WERI-Rb-1 (cell line): ENCODE data around the gene MUTYH.

Experiments
- DNase-seq: peaks from one replicate; pipeline ENCODE4 v3.0.0-alpha.2; 2020
- H3K27ac ChIP-seq: fragments of 250-450 bp; sonication (Bioruptor Pico); 2 replicates; pipeline ENCODE4 v1.5.1; 2020; ENCODE audit warnings: mild to moderate bottlenecking, moderate library complexity
- H3K27me3 ChIP-seq: fragments of 250-450 bp; sonication (Bioruptor Pico); 2 replicates; pipeline ENCODE4 v1.5.1; 2021; ENCODE audit warnings: mild to moderate bottlenecking, low read depth, moderate library complexity; ENCODE audit not compliant: insufficient read depth, severe bottlenecking
- H3K36me3 ChIP-seq: fragments of 250-450 bp; sonication (Bioruptor Pico); 2 replicates; pipeline ENCODE4 v1.5.1; 2020; ENCODE audit warnings: mild to moderate bottlenecking, moderate library complexity
- H3K4me3 ChIP-seq: 2 replicates; pipeline ENCODE4 v1.5.1; 2011; ENCODE audit warnings: low read depth, mild to moderate bottlenecking, control low read depth, low read length
- H3K9me3 ChIP-seq: fragments of 250-450 bp; sonication (Bioruptor Pico); 2 replicates; pipeline ENCODE4 v1.5.1; 2021; ENCODE audit warnings: mild to moderate bottlenecking, moderate library complexity; ENCODE audit not compliant: severe bottlenecking
- TF ChIP-seq, protein P1 (sequence below): IDR thresholded peaks from 2 replicates; pipeline ENCODE4 v1.5.1; 2011; ENCODE audit warnings: low read depth, mild to moderate bottlenecking, control low read depth, inconsistent platforms, low read length

The MUTYH gene

DNA sequence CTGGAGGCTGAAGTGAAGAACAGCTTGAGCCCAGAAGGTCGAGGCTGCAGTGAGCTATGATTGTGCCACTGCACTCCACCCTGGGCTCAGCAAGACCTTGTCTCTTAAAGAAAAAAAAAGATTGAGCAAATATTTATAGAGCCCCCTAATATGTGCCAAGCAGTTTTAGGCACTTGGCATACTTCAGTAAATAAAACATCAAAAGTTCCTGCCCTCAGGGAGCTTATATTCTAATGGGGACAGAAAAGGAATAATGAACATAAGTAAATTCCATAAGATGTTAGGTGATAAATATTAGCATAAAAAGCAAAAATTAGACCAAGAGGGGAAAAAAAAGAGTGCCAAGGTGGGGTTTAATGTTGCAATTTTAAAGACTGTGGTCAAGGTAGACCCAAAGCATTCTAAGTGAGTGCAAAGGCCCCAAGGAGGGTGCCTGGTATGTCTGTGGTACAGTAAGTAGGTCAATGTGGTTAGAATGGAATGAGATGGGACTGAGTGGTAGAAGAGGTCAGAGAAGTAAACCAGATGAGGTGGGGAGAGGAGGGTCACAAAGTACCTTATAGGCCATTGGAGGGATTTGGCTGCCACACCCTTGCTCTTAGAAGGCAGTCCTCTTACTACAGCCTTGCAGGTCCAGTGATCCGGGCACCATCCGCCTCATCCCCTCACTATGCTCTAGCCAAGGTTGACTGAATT is 2.5 kb downstream of the MUTYH start:
- DNase-seq = no peak
- no peaks in the 10 kb centered on the region for H3K9me3 ChIP-seq
- no peak overlapping the region for H3K27ac ChIP-seq

GRCh38 chr1:45335855-45336324 is 4.3 kb downstream of the MUTYH start:
- Histone ChIP-seq H3K9me3 (no peaks in the 10 kb centered on the region), H3K4me3 (no peak overlapping the region), H3K27me3 (no peaks in the 10 kb centered on the region), H3K36me3 (peaks cover 46% of the 10 kb centered on the region), H3K27ac (peak overlapping the region; percentile 78)
- peak; percentile 26 for DNase-seq
- TF ChIP-seq, protein P1, sequence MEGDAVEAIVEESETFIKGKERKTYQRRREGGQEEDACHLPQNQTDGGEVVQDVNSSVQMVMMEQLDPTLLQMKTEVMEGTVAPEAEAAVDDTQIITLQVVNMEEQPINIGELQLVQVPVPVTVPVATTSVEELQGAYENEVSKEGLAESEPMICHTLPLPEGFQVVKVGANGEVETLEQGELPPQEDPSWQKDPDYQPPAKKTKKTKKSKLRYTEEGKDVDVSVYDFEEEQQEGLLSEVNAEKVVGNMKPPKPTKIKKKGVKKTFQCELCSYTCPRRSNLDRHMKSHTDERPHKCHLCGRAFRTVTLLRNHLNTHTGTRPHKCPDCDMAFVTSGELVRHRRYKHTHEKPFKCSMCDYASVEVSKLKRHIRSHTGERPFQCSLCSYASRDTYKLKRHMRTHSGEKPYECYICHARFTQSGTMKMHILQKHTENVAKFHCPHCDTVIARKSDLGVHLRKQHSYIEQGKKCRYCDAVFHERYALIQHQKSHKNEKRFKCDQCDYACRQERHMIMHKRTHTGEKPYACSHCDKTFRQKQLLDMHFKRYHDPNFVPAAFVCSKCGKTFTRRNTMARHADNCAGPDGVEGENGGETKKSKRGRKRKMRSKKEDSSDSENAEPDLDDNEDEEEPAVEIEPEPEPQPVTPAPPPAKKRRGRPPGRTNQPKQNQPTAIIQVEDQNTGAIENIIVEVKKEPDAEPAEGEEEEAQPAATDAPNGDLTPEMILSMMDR = no peak

More for the DNA sequence above, 2.5 kb downstream of the MUTYH start:
- Histone ChIP-seq H3K4me3 (no peak overlapping the region), H3K36me3 (peaks cover 44% of the 10 kb centered on the region), H3K27me3 (no peaks in the 10 kb centered on the region)
- TF ChIP-seq, protein P1 = no peak

GRCh38 chr1:45334308-45335245 is 5.7 kb downstream of the MUTYH start:
- TF ChIP-seq, protein P1 = peak; percentile 40
- H3K36me3 ChIP-seq = peaks cover 48% of the 10 kb centered on the region
- H3K4me3 ChIP-seq = no peak overlapping the region
- DNase-seq = peak; percentile 79
- no peaks in the 10 kb centered on the region for H3K9me3 ChIP-seq
- no peaks in the 10 kb centered on the region for H3K27me3 ChIP-seq
- H3K27ac ChIP-seq = peak overlapping the region; percentile 78

GRCh38 chr1:45332346-45332720 is 7.9 kb downstream of the MUTYH start:
- TF ChIP-seq, protein P1 = no peak
- Histone ChIP-seq H3K36me3 (peaks cover 42% of the 10 kb centered on the region), H3K4me3 (no peak overlapping the region), H3K27me3 (no peaks in the 10 kb centered on the region), H3K9me3 (no peaks in the 10 kb centered on the region), H3K27ac (no peak overlapping the region)
- DNase-seq = no peak

DNA sequence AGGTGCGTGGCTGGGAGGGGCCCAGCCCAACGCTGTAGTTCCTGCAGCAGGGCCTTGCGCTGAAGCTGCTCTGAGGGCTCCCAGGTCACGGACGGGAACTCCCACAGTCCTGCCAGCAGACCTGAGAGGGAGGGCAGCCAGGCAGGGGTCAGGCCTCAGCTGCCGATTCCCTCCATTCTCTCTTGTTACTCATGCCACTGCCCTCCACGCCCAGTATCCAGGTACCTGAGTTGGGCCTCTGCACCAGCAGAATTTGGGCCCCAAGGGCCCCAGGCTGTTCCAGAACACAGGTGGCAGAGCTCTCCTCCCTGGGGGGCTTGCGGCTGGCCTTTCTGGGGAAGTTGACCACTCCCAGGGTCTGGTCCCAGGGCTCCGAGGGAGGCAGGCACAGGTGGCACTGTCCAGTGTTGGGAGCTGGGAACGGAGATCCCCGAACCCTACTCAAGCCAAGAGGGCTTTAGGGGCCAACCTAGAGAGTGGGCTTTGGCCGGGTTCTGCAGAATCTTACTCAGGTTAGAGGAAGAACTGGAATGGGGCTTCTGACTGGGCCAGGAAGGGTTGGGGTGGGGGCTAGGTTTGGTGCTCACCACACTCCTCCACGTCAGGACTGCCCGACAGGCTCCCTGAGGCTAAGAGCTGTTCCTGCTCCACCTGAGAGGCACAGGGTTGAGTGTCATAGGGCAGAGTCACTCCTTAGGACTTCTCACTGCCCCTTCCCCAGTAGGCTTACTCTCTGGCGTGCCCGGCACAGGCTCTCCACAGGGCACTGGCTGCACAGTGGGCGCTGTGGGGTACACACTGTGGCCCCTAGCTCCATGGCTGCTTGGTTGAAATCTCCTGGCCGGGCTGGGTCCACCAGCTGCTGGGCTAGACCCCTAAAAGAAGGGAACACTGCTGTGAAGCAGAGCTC is 8.5 kb downstream of the MUTYH start:
- Histone ChIP-seq H3K36me3 (peaks cover 45% of the 10 kb centered on the region), H3K4me3 (no peak overlapping the region), H3K27ac (no peak overlapping the region), H3K27me3 (no peaks in the 10 kb centered on the region), H3K9me3 (no peaks in the 10 kb centered on the region)
- TF ChIP-seq, protein P1 = no peak
- no peak for DNase-seq
